Epithelial cell of proximal tubule (primary cell): ENCODE data around the gene EFNA5. TPM values are rescaled to one million over a fixed set of nuclear protein-coding genes. Genes with fewer than 3 reads are reported as not detected.

Source experiments
- DNase-seq: peaks from one replicate; pipeline ENCODE4 v3.0.0-alpha.2; 2011; ENCODE audit warnings: low read depth
- H3K4me3 ChIP-seq: 2 replicates; pipeline ENCODE4 v1.5.1; 2011; ENCODE audit warnings: low read depth, mild to moderate bottlenecking, low read length
- CTCF ChIP-seq: conservative IDR thresholded peaks from 2 replicates; pipeline ENCODE4 v1.5.1; 2012; ENCODE audit warnings: low read depth, mild to moderate bottlenecking, low read length
- total RNA-seq: library from RNA; depleted of rRNA; stranded (reverse); fragments of >200 nt; gene quantifications from 2 replicates; pipeline ENCODE4 v1.2.3, GENCODE V29; 2015

EFNA5 gene
- total RNA-seq, 1 donor from 2014 or later = 28.1 TPM

GRCh38 chr5:107576155-107576554 lies 94.6 kb downstream of the EFNA5 start:
- no peak overlapping the region for H3K4me3 ChIP-seq
- no peak for DNase-seq
- TF ChIP-seq CTCF = no peak

DNA sequence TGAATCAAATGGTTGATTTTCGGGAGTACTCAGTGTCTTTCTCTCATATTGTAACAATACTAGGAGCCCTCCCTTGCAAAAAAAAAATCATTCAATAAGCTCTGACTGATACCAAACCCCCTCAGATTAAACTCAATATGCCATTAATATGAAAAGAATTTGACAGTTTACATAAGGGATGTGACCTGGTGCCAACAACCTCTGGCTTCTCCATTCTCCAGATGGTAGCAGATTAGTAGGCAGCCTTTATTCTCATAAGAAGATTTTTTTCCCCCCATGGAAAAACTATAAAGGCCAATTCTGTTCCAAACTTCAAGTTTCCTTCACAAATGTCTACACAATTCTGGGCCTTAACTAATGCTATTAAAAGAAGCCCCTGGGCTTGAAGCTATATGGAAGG lies 96.5 kb downstream of the EFNA5 start:
- no peak for DNase-seq
- no peak overlapping the region for H3K4me3 ChIP-seq
- no peak for TF ChIP-seq CTCF

DNA sequence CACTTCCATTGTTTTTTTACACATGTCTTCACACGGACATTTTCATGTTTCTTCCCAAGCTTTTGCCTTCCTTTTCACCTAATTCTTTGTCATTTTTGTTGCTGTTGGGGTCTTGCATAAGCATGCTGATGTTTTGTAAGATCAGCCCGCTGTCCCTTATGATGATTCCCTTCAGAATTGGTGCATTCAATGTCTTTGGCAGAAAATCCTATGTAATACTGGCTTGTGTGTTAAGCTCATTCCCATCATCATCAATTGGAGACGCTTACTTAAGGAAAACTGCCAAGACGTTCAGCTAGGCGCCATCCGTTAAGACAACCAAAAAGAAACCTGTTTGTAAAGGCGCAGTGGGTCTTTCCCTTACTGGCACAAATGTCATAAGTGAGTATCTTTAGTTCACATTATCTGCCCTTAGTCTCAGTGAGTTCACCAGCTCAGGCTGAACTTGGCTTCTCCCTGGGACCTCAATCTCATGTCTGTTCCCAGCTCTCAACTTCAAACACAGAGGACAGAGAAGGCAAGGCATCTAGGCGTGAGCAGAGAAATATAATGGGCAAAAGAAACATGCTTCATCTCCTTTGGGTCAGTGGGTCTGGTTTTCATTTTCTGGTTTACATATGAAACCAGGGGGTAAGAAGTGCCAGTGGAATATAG lies 97.9 kb downstream of the EFNA5 start:
- TF ChIP-seq CTCF = no peak
- H3K4me3 ChIP-seq = no peak overlapping the region
- DNase-seq = no peak

DNA sequence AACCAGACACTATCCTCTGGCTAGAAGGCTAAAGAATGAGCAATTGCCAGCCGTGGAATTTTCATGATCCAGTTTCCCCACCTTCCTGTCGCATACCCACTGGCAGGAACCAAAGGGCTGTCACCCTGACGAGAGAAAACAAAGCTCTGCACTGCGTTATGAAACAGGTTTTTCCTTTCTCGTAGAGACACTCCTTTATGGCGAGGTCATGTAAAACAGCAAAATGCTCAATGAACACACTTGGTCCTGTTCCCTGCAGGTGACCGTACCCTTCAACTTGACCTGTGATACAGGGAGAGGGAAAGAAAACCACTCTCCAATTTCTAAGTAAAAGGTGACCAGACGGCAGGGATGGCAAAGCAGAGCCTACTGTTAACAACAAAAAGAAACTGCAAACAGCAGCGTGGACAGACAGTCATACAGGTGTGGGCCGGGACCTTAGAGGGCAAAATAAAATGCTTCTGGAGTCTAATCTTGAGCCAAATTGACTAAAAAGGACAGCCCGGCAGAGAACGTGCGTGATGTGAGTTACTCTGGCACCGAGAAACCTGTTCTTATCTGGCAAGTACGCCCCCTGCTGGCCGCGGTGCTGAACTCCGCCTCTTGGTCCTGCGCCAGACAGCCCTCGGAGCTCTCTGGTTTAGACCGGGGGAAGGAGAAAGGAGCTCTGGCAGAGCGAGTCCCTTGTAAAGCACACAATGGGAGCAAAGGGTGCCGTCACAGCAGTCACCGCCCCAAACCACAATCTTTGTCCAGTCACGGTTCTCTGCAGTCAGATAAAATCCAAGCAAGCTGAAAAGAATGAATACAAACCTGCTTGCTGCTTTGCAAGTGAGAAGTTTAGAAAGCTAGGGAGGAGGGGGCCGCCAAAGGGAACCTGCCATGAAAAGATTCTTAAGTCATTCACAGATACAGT lies 98.9 kb downstream of the EFNA5 start:
- peak overlapping the region; percentile 49 for H3K4me3 ChIP-seq
- peak; percentile 87 for DNase-seq
- TF ChIP-seq CTCF = peak; percentile 89

DNA sequence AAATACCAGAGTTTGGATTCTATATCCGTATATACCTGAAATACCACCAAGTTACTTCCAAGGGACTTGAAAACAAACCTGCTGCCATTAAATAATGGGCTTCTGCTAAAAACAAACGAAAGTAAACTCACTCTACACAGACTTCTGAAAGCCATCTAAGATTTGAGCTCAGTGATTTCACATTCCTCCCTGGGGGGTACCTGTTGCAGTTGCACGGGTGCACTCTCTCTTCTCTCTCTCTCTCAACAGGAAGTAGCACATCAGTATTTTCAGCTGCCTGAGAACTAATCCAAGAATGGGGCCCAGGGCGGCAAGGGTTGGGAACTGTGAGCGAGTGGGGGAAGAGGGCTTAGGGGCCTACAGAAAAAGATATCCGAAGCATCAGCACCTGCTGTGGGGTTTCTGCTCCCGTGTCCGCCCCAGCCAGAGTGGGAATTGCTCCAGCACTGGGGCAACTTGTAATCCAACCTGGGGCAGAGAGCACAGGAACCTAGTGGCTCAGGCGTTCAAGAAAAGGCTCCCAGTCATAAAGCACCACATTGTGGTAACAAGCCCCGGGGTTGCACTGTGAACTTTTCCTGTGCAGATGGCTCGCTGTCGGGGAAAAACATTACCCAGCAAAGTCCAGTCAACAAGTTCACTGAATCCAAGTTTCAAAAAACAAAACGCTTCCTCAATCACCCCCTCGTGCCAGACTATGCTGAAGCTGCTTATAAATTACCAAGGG lies 99.8 kb downstream of the EFNA5 start:
- DNase-seq = no peak
- no peak for TF ChIP-seq CTCF
- H3K4me3 ChIP-seq = peak overlapping the region; percentile 49

DNA sequence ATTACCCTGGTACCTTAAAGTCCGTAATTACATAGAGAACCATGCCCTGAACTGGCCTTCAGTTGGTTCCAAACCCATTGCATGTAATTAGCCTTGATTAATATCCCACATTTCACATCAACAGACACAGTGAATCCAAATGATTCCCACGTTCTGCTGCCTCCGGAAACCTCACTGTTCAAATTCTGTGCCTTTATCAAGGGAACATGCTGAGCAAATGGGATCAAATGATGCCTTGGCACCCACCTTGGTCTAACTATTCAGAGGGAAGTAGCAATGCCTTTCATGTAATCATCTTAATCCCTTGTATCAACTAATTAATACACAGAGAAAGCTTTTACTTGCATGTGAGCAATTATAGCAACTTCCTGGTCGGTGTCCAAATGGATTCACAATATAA lies 100.6 kb downstream of the EFNA5 start:
- no peak for TF ChIP-seq CTCF
- no peak for DNase-seq
- no peak overlapping the region for H3K4me3 ChIP-seq
